Measurements from ENCODE around the gene TIMM17A. TPM values are rescaled to one million over a fixed set of nuclear protein-coding genes. Genes with fewer than 3 reads are reported as not detected.

Gene TIMM17A
- total and polyA plus RNA-seq, 2 of the 4 experiments (the other 2 are of a cell fraction), result 80.4 to 87.3 TPM

GRCh38 chr1:202015662-202015937 lies 60.3 kb downstream of the TIMM17A start:
- TF ChIP-seq MAFK (IDR thresholded peaks at IDR 0.05; ENCODE audit: low read depth, low read length) (no peak), BHLHE40 (IDR thresholded peaks at IDR 0.05; ENCODE audit: low read depth, low read length) (no peak), SMC3 (IDR thresholded peaks at IDR 0.05; ENCODE audit: low read depth, low read length) (no peak), MAZ (IDR thresholded peaks at IDR 0.05; ENCODE audit: borderline replicate concordance, low read depth, low read length) (no peak), RFX5 (IDR thresholded peaks at IDR 0.05; ENCODE audit: low read depth, low read length) (no peak), ELK1 (IDR thresholded peaks at IDR 0.05; ENCODE audit: borderline replicate concordance, low read depth, low read length) (no peak), RAD21 (IDR thresholded peaks at IDR 0.05; ENCODE audit: low read length) (no peak), MXI1 (IDR thresholded peaks at IDR 0.05; ENCODE audit: borderline replicate concordance, low read depth, low read length) (no peak), FOS (IDR thresholded peaks at IDR 0.05; ENCODE audit: low read depth, low read length) (no peak), CEBPB (IDR thresholded peaks at IDR 0.05; ENCODE audit: low read depth, low read length) (no peak), NFE2L2 (IDR thresholded peaks at IDR 0.05; ENCODE audit: low read depth, low read length) (no peak), CHD1 (IDR thresholded peaks at IDR 0.05; ENCODE audit: low read depth, low read length) (no peak), USF2 (IDR thresholded peaks at IDR 0.05; ENCODE audit: low read depth, low read length) (no peak), POLR2A (IDR thresholded peaks at IDR 0.05; ENCODE audit: low read depth, low read length) (no peak)
- Histone ChIP-seq H3K9me1 (ENCODE audit: insufficient read depth, low read length) (no peaks in the 10 kb centered on the region; the same call in 1 of the 2 replicates), H3K14ac (replicated peaks; ENCODE audit: low read depth, low read length) (no peak overlapping the region), H4K20me1 (ENCODE audit: insufficient read depth, low read length) (no peaks in the 10 kb centered on the region), H3K4me2 (ENCODE audit: low read depth, low read length) (no peak overlapping the region), H2BK120ac (ENCODE audit: low read depth, low read length) (no peak overlapping the region), H4K91ac (ENCODE audit: insufficient read depth, low read depth, low read length) (no peak overlapping the region), H3K4me1 (ENCODE audit: control insufficient read depth, insufficient read depth, low read length) (peaks cover 18% of the 10 kb centered on the region), H3K9ac (ENCODE audit: low read depth, low read length) (no peak overlapping the region), H3K9me3 (ENCODE audit: control insufficient read depth, insufficient read depth, low read length) (no peaks in the 10 kb centered on the region), H3K4me3 (ENCODE audit: insufficient read depth, low read depth, low read length) (no peak overlapping the region), H3K56ac (ENCODE audit: extremely low read depth, insufficient read depth, low read length) (no peak overlapping the region), H3K79me1 (ENCODE audit: low read depth in 1 of 2, low read length in 2 of 2) (no peaks in the 10 kb centered on the region), H3K4ac (ENCODE audit: low read depth, low read length) (no peak overlapping the region), H2BK5ac (ENCODE audit: low read depth, low read length, poor library complexity, severe bottlenecking) (no peak overlapping the region), H4K5ac (ENCODE audit: low read depth, low read length) (no peak overlapping the region), H3K36me3 (ENCODE audit: control insufficient read depth, insufficient read depth, low read length) (no peaks in the 10 kb centered on the region), H2BK15ac (ENCODE audit: low read depth, low read length) (no peak overlapping the region), H2AK5ac (ENCODE audit: low read depth, low read length) (no peak overlapping the region), H2AK9ac (replicated peaks; ENCODE audit: low read depth, low read length, poor library complexity) (no peak overlapping the region), H3K18ac (ENCODE audit: low read depth, low read length) (no peak overlapping the region; the same call in 1 of the 2 replicates), H4K8ac (ENCODE audit: low read depth in 2 of 2, low read length in 2 of 2) (no peak overlapping the region), H2BK20ac (ENCODE audit: low read depth, low read length) (no peak overlapping the region), H3K23ac (ENCODE audit: low read depth, low read length) (no peak overlapping the region), H2AFZ (replicated peaks; ENCODE audit: low read length, poor library complexity) (no peak overlapping the region), H3K27me3 (ENCODE audit: control insufficient read depth, insufficient read depth, low read length) (peaks cover 7% of the 10 kb centered on the region), H3K27ac (ENCODE audit: insufficient read depth, low read length) (no peak overlapping the region)
- DNase-seq (no peak), ATAC-seq (ENCODE audit: low read depth) (no peak)
- dilution Hi-C loops (cut with HindIII; ENCODE audit: low sequenced_read_pairs, unreplicated experiment) (no loop called here), intact Hi-C loops (cut with micrococcal nuclease) (no loop called here), in situ Hi-C loops (cut with MboI; ENCODE audit: low sequenced_read_pairs) (no loop called here)
- WGBS, 2 experiments (ENCODE audit: extremely low coverage in 2 of 2, insufficient read length in 1 of 2), result no CpG with 5 or more reads among the region's 3 CpGs
- ChIA-PET POLR2A (ENCODE audit: unreplicated experiment) (no interaction called here), CTCF (interaction anchor here (1.5 kb wide), 1 partner anchor 10 kb away, joined by 6 read pairs; no protein-coding TSS in a partner anchor)
- BruUV-seq (replicated peaks), result no TSS peak

Data from IMR-90 (cell line).